NAMALWA (cell line): ENCODE data around the gene MYO7B.

Experiments
- DNase-seq: peaks from one replicate; pipeline ENCODE4 v3.0.0-alpha.2; 2015; ENCODE audit warnings: low spot score

The MYO7B gene

DNA sequence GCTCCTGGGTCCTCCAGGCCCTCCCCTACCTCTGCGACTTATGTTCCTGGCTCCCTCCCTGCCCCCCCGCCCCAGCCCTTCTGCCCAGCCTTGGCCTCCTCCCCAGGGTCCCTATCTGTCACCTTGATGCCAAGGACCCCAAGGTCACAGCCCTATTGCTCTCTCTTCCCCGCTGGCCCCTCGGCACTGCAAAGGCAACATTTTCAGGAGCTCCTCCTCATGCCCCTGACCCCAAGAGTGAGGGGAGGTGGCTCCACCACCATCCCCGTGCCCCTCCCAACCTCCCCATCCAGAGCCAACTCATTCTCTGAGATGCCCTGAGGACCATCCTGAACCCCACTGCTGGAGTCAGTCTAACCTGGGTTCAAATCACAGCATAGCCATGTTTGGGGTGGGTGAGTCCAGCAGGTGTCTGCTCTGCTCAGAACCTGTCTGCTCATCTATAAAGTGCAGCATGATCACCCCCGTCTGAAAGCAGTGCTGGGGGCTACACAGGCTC, 128.1 kb downstream of the MYO7B start:
- no peak for DNase-seq

DNA sequence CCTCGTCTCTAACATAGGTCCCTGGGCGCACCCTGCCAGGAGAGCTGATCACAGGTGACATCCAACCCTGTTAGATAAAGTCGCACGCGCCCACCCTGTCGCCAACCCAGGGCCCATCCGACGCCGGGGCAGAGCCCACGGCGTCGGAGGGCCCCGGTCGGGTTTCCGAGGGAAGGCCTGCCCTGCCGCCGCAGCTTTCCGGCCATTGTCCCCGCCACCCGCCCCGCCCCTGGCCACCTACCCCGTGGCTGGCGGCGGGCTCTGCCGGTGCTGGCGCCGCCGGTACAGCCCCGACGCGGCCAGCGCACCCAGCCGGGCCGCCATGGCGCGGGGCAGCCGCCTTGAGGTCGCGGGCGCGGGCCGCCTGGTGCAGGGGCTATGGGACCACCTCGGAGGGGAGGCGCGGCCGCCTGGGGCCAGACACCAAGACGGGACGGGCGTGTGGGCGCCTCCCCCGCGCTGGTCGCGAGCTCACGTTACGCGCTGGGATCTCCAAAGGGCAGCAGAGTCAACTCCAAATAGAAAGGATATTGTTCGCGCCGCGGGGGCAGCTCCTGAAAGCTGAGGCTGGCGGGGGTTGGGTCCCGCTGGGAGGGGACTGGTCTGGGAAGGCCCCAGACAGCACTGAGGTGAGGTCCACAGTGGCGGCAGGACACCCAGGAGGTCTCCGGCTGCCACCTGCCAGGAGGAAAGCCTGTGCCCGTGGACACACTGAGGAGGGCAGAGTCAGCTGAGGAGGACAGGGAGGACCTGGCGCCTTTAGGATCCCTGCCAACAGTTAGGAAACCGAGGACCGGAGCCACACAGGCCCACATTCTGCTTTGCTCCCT, 128.8 kb downstream of the MYO7B start:
- DNase-seq, result no peak

DNA sequence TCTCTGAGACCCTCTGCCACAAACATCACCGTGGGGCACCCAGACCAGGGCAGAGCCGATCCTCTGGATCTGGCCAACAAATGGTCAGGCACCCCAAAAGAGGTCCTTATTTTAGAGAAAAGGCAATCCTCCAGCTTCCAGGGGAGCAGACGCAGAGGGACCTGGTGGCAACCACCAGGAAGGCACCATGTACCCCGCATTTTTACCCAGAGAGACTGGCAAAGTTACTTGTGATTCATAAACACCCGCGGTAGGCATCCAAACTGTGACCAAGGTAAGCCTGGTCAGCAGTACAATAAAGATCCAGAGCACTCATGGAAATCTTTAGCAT, 129.4 kb downstream of the MYO7B start:
- DNase-seq, result no peak

GRCh38 chr2:127665267-127665893, 129.9 kb downstream of the MYO7B start:
- no peak for DNase-seq

DNA sequence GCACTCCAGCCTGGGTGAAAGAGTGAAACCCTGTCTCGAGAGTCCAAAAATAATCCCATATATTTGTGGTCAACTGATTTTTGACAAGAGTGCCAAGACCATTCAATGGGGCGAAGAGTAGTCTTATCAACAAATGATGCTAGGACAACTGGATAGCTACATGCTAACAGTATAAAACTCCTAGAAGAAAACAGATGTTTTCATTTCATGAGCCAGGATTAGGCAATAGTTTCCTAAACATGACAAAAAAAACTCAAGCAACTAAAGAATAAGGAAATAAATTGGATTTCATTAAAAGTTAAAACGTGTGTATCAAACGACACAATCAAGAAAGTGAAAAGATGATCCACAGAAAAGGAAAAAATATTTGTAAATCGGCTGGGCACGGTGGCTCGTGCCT, 133.6 kb downstream of the MYO7B start:
- DNase-seq, result no peak

DNA sequence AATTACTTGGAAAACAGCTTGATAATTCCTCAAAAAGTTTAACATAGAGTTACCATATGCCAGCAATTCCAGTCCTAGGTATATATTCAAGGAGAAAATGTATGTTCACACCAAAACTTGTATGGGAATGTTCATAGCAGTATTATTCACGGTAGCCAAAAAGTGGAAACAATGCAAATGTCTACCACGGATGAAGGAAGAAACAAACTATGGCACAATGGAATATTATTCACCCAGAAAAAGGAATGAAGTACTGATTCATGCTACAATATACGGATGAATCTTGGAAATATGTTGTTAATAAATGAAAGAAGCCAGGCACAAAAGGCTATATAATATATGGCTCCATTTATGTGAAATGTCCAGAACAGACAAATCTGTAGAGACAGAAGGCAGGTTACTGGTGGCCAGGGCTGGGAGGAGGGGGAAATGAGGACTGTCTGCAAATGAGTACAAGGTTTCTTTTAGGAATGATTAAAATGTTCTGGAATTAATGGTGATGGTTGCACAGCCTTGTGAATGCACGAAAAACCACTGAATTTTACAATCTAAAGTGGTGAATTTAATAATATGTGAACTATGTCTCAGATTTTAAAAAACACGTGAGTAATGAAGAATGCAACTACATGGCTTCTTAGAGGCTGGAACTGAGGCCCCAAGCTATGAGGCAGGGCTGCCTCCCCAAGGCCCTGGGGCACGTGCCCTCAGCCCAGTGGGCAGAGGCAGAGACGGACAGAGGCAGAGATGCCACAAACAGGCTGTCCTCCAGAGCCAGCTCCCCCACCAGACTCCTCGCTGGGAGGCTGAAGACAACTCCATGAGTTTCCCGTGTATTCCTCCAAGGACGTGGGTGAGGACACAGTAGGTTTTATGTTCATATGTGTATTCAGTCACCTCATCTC, 134.8 kb downstream of the MYO7B start:
- DNase-seq, result no peak

GRCh38 chr2:127670957-127671290, 135.4 kb downstream of the MYO7B start:
- no peak for DNase-seq

GRCh38 chr2:127671557-127672302, 136.2 kb downstream of the MYO7B start:
- DNase-seq, result no peak

DNA sequence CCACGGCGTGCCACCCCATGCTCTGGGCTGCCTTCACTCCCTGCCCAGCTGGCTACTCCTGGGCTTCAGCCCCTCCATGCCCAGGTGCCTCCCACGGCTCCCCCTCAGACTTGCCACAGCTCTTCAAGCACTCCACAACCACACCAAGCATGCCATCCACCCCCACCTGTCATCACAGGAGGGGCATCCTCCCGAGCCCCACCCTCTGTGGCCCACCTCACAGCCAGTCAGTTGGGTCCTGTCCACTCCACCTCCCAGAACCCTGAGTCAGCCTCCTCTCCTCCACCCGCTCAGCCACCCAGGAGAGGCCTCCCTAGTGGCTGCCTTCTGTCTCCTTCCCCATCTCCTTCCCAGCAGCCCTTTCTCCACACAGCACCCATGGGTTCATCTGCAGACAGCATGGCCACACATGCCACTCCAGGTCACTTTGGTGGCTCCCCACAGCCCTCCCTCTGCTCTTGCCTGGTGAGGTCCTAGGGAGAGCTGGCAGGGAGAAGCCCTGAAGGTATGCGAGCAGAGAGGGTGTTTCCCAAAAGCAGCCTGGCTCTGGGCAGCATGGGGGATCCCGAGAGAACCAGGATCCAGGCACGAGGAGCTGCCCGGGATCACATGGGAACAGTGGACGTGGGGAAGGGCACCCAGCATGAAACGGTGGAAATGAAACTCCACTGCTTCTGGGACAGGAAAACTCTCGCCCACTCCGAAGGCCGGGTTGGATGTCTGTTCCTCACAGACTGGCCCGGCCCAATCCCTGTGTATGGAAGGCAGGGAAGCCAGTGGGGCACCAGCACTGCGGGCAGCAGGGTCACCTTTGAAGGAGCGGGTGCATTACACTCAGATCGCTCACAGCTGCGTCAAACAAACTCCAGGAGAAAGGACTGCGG, 137.1 kb downstream of the MYO7B start:
- DNase-seq, result no peak

GRCh38 chr2:127673291-127674069, 138.0 kb downstream of the MYO7B start:
- no peak for DNase-seq

GRCh38 chr2:127674241-127675209, 139.0 kb downstream of the MYO7B start:
- no peak for DNase-seq

DNA sequence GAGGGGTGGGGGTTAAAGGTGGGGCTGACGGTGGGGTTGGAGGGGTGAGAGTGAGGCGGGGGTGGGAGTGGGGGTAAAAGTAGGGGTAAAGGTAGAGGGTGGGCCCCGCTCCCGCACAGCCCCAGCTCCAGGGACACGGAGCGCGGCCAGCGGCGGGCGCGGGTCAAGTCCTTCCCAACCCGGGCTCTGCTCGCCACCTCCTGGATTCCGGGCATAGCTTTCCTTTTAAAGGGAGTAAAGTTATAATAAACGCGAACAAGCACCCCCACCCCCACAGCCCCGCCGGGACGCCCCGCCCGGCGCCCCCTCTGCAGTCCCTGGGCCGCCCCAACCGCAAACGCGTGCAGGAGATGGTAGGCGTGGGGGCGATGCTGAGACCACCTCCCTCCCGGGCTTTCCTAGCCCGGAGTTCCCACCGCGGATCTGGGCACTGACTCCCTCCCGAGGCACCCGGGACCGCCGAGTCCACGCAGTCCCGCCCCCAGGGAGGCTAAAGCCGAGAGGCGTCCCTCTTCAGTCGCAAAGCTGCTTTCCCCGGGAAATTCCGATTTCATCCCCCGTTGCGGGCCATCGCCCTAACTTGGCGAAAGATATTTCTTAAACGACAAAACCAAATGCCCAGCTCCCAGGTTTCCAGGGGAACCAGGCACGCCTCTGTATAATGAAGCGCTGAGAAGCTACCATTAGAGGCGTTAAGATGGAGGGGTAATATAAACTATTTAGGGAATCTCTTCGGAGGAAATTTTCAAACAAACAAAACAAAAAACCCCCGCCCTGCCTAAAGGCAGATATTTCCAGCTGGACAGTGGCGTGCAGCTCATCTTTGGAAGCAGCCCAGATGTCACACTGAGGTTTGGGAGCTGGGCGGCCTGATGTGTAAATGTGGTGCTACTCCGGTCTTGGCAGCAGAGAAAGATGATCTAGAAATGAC, 140.1 kb downstream of the MYO7B start, which contains the start of gene LIMS2:
Gene LIMS2 (minus strand): TSS at position 200 of the 931 bp plus-strand sequence. CDS start 506 bp downstream, outside the sequence.
- DNase-seq, result no peak

DNA sequence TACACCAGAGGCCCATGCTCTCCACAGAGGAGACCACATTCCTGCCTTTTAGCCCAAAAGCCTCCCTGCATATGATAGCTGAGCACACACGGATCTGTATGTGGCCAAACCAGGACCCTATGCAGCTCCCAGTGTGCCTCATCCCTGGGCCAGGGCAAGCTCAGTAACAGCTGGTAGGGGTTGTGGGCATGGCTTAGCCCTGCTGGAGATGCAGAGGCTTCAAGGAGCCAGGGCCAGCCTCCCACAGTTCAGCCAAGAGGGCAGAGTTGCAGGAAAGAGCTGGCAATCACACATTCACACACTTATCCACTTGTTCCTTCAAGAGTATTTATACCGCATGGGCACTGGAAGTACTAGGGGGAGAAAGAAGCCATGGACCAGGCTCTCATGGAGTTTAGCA, 141.4 kb downstream of the MYO7B start:
- DNase-seq, result no peak

GRCh38 chr2:127678531-127678930, 143.0 kb downstream of the MYO7B start:
- DNase-seq, result no peak

DNA sequence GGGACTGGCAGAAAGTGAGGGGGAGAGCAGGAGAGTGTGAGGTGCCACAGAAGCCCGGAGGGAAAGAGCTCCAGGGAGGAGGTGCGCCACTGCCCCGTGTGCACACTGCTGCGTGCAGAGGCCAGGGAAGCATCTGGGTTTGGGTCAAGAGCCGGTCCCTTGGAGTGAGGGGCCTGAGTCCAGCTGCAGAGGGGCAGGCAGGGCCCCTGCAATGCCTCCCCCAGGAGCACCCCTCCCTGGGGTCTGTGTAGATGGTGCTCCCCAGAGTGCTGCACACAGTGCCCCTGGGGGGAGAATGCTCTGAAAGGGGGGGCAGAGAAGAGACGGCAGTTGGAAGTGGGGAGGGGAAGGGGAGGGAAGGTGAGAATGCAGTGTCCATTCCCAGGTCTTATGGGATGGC, 143.5 kb downstream of the MYO7B start:
- DNase-seq, result no peak

DNA sequence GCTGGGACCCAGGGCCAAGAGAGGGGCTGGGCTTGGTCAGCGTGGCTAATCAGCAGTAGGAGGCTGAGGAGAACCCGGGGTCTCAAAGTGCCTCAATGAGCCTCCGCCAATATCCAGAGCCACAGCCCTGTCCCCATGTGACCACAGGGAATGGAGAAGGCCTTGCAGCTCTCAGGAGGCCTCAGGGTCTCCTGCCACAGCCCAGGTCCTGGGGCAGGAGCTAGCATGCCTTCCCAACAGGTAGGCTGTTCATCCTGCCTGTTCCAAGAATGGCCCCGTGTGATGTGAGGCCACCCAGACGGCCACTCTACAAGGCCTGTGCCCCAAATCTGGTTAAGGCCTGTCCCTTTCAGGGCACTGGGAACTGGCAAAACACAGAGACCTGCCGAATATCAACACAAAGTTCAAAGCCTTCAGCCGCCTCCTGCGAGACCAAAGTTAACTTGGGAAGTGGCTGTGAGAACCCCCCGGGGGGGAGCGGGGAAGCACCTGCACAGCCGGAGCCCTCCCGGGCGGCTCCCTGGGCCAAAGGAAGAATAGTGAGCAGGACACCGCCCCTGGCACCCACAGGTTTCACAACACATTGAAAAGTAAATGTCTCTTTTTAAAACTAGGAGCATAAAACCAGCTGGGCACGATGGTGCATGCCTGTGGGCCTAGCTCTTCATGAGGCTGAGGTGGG, 144.3 kb downstream of the MYO7B start:
- no peak for DNase-seq

DNA sequence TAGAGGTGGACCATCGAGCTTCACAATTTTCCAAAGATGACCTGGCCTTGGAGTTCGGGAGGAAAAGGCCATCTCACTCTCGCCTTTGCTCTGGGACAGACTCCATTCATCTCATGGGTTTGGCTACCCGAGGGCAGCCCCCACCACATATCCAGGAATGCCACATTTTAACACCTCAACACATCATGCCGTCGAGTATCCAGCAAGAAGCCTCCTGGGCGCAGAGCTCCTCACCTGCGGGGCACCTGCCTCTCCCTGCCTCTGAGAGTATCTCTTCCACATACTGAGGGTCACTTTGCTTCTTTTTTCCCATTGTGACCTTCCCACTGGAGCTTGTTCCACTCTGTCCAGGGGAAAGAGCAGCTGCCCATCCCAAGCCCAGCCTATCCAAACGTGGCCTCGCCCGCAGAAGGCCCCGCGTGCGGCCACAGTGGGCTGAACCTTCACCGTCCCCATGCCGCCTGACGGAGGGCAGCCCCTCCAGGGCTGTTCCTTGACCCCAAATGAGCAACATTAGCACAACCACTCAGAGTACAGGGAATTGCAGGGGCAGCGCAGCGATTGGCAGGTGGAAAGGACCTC, 145.3 kb downstream of the MYO7B start:
- DNase-seq, result no peak
